ENCODE data around the gene HHAT. TPM values are rescaled to one million over a fixed set of nuclear protein-coding genes. Genes with fewer than 3 reads are reported as not detected.

HHAT gene
- total and polyA plus RNA-seq, 9 of the 15 experiments (the other 6 are each of a cell fraction or from before 2014, with no cell fraction given): 0.07 to 0.16 (median 0.13) TPM; not detected in 1

DNA sequence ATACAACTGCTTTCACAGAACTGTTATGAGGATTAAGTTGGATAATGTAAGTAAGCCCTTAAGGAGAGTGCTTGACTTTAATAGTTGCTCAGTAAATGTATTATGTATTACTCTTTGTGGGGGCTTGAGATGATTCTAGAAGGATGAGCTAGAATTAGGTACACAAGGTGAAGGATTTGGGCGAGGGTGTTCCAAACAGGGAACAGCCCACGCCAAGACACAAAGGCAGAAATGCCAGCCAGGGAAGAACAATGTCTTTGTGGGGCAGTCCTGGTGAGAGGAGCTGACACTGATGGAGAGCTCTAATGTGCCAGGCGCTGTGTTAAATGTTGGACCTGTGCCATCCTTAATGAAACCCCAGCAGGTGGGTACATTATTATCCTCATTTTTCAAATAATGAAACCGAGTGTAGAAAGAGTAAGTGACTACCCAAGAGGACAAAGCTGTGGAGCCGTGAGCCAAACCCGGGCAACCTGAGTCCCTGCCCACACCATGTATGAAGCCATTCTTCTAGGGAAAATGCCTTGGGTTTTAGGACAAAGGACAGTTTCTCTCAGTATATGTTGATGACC is 362.4 kb downstream of the HHAT start:
- no peak overlapping the region for H3K4me3 ChIP-seq
- H3K9me1 ChIP-seq (ENCODE audit: control insufficient read depth, insufficient read depth, low read length): no peaks in the 10 kb centered on the region
- no peak overlapping the region for H2AFZ ChIP-seq (ENCODE audit: low read depth, low read length)
- no peak overlapping the region for H3K27ac ChIP-seq (ENCODE audit: extremely low read depth, low read depth, low read length)
- no peaks in the 10 kb centered on the region for H3K27me3 ChIP-seq (ENCODE audit: control insufficient read depth in 2 of 2, insufficient read depth in 2 of 2, low read length in 2 of 2)
- no peak for TF ChIP-seq ZNF766 (CRISPR knock-in tag; conservative IDR thresholded peaks at IDR 0.05)
- no peak for TF ChIP-seq MLLT1 (IDR thresholded peaks at IDR 0.05)
- TF ChIP-seq ZNF583 (CRISPR knock-in tag; IDR thresholded peaks at IDR 0.05): no peak
- TF ChIP-seq RBM39 (optimal IDR thresholded peaks at IDR 0.05; ENCODE audit: low read depth, low read length): no peak
- TF ChIP-seq NCOA6 (IDR thresholded peaks at IDR 0.05): no peak
- TF ChIP-seq MLX (CRISPR knock-in tag; conservative IDR thresholded peaks at IDR 0.05): no peak
- no peak for TF ChIP-seq ETV6 (IDR thresholded peaks at IDR 0.05; ENCODE audit: borderline replicate concordance in 1 of 2, low read depth in 2 of 2, low read length in 1 of 2)
- no peak for TF ChIP-seq ETV6 (CRISPR knock-in tag; IDR thresholded peaks at IDR 0.05; ENCODE audit: borderline replicate concordance)
- no peak for TF ChIP-seq ILF3 (IDR thresholded peaks at IDR 0.05; ENCODE audit: borderline replicate concordance)
- TF ChIP-seq POLR3A (IDR thresholded peaks at IDR 0.05; ENCODE audit: borderline replicate concordance, extremely low read depth, insufficient read depth, insufficient read length): no peak
- no peak for TF ChIP-seq ZNF239 (CRISPR knock-in tag; IDR thresholded peaks at IDR 0.05)
- TF ChIP-seq SMARCC2 (IDR thresholded peaks at IDR 0.05; ENCODE audit: low read depth): no peak
- no peak for TF ChIP-seq MAFK (IDR thresholded peaks at IDR 0.05; ENCODE audit: low read length)
- TF ChIP-seq ZNF24 (IDR thresholded peaks at IDR 0.05): no peak
- no peak for ATAC-seq
- no peak for DNase-seq (ENCODE audit: extremely low read depth in 1 of 4, low spot score in 3 of 4)
- CTCF ChIA-PET (ENCODE audit: low intra/inter-chr PET ratio): no interaction called here
- no peaks in the 10 kb centered on the region for H3K4me1 ChIP-seq (replicated peaks in 1 of 2; ENCODE audit: control insufficient read depth in 2 of 2, insufficient read depth in 2 of 2, low read length in 2 of 2)
- H3K4me2 ChIP-seq (ENCODE audit: insufficient read depth, low read length): no peak overlapping the region
- H3K9ac ChIP-seq (ENCODE audit: insufficient read depth in 1 of 2, low read depth in 2 of 2, low read length in 2 of 2): no peak overlapping the region
- 0 out of 2 replicates have a peak, but pooled peaks cover 6% of the 10 kb centered on the region for H4K20me1 ChIP-seq (replicated peaks; ENCODE audit: control insufficient read depth, insufficient read depth, low read length)
- in situ Hi-C loops (cut with MboI) (no loop called here), intact Hi-C loops (cut with micrococcal nuclease) (no loop called here)
- H3K36me3 ChIP-seq (ENCODE audit: control insufficient read depth, insufficient read depth, low read length): no peaks in the 10 kb centered on the region
- POLR2A ChIA-PET: no interaction called here
- FAIRE-seq: no peak
- no peaks in the 10 kb centered on the region for H3K9me3 ChIP-seq (replicated peaks; ENCODE audit: control insufficient read depth, insufficient read depth, low read depth, low read length)
- 0% methylated on average over 6 of the region's 6 CpGs for WGBS (ENCODE audit: insufficient coverage, low coverage, missing lambda C conversion rate)
- no TSS peak for BruUV-seq (replicated peaks)
- no peaks in the 10 kb centered on the region for H3K79me2 ChIP-seq (ENCODE audit: control insufficient read depth, insufficient read depth, low read length)
